SHP77 (cell line): ENCODE results near the gene PAIP2B.

Experiments used
- DNase-seq, 2 experiments: peaks; one replicate each; lab custom pipeline; 2025; lab: John Stamatoyannopoulos, UW

The PAIP2B gene

DNA sequence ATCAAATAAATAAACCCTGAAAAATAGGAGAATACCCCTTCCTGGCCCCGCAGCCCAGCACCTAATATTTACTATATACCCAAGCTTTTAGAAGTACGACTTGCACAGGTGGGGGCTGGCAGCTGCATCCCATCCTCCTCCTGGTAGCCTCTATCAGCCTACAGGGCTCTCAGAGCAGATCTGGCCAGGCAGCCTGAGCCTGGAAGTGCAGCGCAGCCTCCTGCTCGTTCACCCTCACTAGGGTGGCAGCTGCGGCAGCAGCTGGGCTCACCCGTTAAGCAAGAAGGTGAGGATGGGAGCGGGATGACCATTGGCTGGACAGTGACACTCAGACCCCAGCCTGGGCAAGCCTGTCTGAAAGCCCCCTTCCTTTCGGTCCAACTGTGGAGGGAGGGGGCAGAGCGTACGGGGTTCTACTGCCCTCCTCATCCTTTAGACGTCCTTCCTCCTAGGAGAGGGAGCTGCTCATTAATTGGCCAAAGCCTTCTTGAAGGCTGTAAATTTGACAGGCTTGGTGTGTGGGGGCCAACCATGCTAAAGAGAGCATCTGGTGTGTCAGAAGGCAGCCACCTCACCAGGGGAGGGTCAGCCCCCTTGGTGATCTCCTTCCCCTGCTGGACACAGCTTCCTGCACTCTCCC, 73.2 kb downstream of the PAIP2B start:
- peak; percentile 37 to 41 for DNase-seq

DNA sequence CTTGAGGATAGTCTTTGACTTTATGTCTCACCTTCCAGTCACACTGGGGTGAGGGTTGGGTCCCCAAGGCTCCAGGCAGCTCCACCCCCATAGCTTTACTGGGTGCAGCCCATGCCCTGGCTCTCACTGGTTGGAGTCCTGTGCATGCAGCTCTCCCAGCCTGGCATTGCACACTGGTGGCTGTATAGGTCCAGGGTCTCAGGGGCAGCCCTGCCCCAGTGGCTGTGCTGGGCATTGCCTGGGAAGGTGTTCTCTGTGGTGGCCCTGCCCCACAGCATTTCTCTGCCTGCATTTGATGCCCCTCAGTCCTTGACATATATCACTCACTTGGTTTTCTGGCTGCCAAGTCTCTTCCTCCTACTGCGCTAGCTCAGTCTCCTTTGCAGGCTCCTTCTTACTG, 75.3 kb downstream of the PAIP2B start:
- DNase-seq, result no peak

DNA sequence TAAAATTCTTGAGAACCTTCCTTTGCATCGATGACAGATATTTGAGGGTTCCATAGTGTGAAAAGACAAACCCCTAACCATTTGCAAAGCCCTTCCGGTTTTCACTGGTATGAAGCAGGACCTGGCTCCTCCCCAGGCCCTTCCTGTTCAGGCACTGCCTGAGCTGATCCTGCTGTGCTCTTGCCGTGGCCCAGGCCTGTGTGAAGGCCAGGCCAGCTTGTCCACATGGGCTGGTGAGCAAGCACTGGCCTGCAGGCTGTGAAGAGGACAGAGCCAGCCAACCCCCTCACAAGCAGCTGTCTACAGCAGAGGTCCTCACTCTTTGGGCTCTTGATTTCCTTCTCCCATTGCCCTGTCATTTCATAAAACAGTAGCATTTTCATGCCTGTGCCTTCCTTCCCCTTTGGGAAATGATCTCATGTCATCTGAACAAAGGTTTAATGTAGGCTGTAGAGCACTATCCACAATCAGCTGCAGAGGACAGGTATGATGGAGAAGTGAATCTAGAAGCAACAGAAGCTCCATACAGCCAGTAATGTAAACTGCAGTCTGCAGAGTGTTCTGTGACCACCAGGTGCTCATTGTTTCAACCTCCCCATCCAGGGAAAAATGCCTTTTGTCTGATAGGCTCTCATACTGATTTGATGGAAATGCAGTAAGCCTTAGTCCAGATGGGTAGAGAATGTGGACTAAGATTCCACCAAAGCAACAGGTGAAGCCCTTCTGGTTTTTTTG, 76.7 kb downstream of the PAIP2B start:
- no peak for DNase-seq

DNA sequence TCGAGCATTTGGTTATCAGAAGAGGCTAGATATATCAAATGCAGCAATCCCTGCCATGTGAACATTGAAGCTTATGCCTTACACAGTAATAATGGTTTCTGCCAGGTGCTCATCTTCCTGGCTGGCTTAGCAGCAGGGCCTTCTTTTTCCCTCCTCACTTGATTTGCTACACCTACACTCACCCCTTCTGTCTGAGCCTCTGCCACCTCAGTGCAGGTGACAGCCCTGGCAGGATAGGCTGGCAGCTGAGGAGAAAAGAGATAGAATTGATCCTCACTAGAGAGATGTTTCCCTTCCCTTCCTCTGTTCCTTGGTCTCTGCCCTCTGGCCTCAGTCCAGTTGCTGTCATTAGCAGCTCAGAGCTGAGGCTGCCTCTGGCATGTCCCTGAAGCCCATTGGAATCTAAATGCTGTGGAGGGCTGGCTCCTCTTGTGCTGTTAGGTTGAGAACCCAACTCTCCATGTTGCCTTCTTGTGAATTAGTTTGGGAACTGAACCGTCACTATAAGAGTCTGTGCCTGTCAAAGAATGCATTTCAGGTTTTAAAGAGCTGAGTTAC, 78.3 kb downstream of the PAIP2B start:
- no peak for DNase-seq

DNA sequence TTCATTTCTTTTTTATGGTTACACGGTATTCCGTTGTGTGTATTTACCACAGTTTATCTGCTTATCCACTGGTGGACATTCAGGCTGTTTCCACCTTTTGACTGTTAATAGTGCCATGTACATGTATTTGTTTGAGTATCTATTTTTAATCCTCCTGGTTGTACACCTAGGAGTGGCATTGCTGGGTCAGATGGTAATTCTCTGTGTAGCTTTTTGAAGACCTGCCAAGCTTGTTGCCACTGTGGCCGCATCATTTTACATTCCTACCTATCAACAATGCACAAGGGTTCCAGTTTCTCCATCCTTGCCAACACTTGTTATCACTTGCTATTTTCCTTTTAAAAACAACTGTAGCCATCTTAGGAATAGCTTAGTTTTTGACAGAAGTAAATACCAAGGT, 83.1 kb downstream of the PAIP2B start:
- DNase-seq, result no peak

DNA sequence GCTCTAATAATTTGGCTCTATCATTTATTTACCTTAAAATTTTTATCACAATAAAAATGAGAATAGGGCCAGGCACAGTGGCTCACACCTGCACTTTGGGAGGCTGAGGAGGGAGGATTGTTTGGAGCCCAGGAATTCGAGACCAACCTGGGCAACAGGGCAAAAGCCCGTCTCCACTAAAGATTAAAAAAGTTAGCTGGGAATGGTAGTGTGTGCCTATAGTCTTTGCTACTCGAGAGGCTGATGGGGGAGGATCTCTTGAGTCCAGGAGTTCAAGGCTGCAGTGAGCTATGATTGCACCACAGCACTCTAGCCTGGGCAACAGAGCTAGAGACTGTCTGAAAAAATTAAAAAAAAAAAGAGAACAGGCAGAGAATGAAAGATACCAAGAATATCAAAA, 90.7 kb downstream of the PAIP2B start:
- DNase-seq, result no peak

DNA sequence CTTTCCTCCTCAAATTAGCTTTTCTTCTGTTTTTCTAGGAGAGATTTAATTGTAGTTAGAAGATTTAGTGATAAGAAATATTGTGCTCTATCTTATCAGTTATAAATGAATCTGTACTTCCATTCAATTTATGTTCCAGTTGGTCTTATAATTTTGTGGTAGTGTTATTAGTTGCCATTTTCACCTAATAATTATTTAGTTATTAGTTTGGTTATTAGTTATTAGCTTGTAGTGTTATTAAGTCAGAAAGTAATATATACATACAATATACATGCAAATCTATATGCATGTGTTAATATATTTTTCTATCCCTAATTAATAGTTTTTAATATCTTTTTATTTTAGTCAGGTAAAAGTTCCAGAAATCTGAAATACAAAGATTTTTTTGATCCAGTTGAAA, 93.3 kb downstream of the PAIP2B start:
- no peak for DNase-seq
